Motor neuron (in vitro differentiated cells): ENCODE data around the gene RTEL1. TPM values are rescaled to one million over a fixed set of nuclear protein-coding genes. Genes with fewer than 3 reads are reported as not detected.
"Not testable (repeated sequence)": the region's sequence is repeated elsewhere in the genome, so short reads cannot be mapped to it uniquely, and the experiment has no call there.

Source experiments
- ATAC-seq, 8 experiments: fragments of 200-7000 bp; cut with Tn5 transposase; replicated peaks in 6 of 8; 2 replicates each; pipeline ENCODE4 v1.8.0; 2021; ENCODE audit warnings: mild to moderate bottlenecking in 8 of 8, moderate library complexity in 8 of 8
- H3K27ac ChIP-seq, 2 donors: fragments of 250-450 bp; sonication (Bioruptor Pico); 2 replicates each; pipeline ENCODE4 v1.9.0; 2021; ENCODE audit warnings: antibody characterized with exemption in 2 of 2, mild to moderate bottlenecking in 2 of 2, moderate library complexity in 1 of 2
- H3K4me1 ChIP-seq, 2 donors: fragments of 250-450 bp; sonication (Bioruptor Pico); replicated peaks in 1 of 2; 2 replicates each; pipeline ENCODE4 v1.6.1; 2021; ENCODE audit warnings: antibody characterized with exemption in 2 of 2, mild to moderate bottlenecking in 2 of 2, moderate library complexity in 1 of 2
- H3K4me3 ChIP-seq, 5 donors: fragments of 250-450 bp; sonication (Bioruptor Pico); 2 replicates each; pipeline ENCODE4 v1.9.0; 2021; ENCODE audit warnings: antibody characterized with exemption in 5 of 5, mild to moderate bottlenecking in 5 of 5, moderate library complexity in 4 of 5
- WGBS, 10 experiments: fragments of 450-650 bp; shearing (Covaris generic); methylation state at CpG; one replicate each; pipeline ENCODE4 v1.0.0; 2022; 5-methylcytosine and 5-hydroxymethylcytosine counted together
- in situ Hi-C, 9 experiments: fragments of 400-800 bp; cut with MboI; loops; one replicate each; pipeline ENCODE4 v1.15.0; 2021; ENCODE audit warnings: low sequenced_read_pairs in 9 of 9, low pct_unique_long_range_greater_than_20kb in 2 of 9; ENCODE audit not compliant: unreplicated experiment in 9 of 9
- total RNA-seq, 8 experiments: library from RNA; unstranded; fragments of 300-600 nt; gene quantifications; 2 replicates each; pipeline versions ENCODE4 v1.2.3 to v1.2.4, GENCODE V29; 2022

Gene RTEL1
- total RNA-seq, 8 experiments from 2014 or later: 5.9 to 30.7 (median 11.0) TPM

DNA sequence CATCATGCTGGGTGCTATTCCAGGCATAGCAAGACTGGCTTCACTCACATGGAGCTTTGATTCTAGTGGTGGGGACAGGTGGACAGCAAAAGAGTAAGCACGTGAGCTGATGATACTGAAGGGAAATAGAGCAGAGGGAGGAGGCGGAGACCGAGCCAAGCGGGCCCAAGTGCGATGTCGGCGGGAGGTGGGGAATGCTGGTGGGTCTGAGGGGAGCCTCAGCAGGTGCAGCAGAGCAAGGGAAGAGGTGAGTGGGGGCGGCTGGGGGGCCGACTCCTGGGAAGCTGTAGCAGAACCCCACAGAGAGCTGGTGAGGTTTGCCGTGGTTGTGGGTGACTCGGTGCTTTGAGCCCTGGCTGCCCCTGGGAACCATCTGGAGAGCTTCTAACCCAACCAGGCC is 10.2 kb downstream of the RTEL1 start:
- 97 to 100% methylated on average over 3 to 6 of the region's 11 CpGs; no CpG with 5 or more reads in 8 of the 10 experiments for WGBS, 10 experiments
- Histone ChIP-seq H3K4me3 (no peak overlapping the region), H3K4me1 (peaks cover 11 to 15% of the 10 kb centered on the region in 2 donors), H3K27ac (no peak overlapping the region)
- in situ Hi-C loops: no loop called here
- no peak for ATAC-seq

- H3K4me3 ChIP-seq, H3K4me1 ChIP-seq, in situ Hi-C loops, H3K27ac ChIP-seq: not testable (repeated sequence)
- 65 to 100% methylated on average over 4 to 6 of the region's 12 CpGs; no CpG with 5 or more reads in 8 of the 10 experiments for WGBS, 10 experiments
- ATAC-seq: peak in 2 of 8 experiments; percentile 59 to 73
Measured at GRCh38 chr20:63671695-63672094, 13.6 kb downstream of the RTEL1 start.

GRCh38 chr20:63672666-63673065 is 14.6 kb downstream of the RTEL1 start:
- no peak for ATAC-seq
- in situ Hi-C loops: no loop called here
- H3K4me1 ChIP-seq: no peaks in the 10 kb centered on the region
- 100% methylated on average over 7 of the region's 10 CpGs; no CpG with 5 or more reads in 9 of the 10 experiments for WGBS, 10 experiments
- no peak overlapping the region for H3K27ac ChIP-seq
- H3K4me3 ChIP-seq: no peak overlapping the region

GRCh38 chr20:63673951-63674350 is 15.8 kb downstream of the RTEL1 start:
- no peaks in the 10 kb centered on the region for H3K4me1 ChIP-seq
- H3K4me3 ChIP-seq: no peak overlapping the region
- ATAC-seq: no peak
- 78 to 100% (median 97%) methylated on average over 1 to 4 of the region's 14 CpGs; no CpG with 5 or more reads in 6 of the 10 experiments for WGBS, 10 experiments
- in situ Hi-C loops: no loop called here
- H3K27ac ChIP-seq: no peak overlapping the region

GRCh38 chr20:63675681-63676368 is 17.7 kb downstream of the RTEL1 start:
- WGBS, 10 experiments: 80 to 100% (median 100%) methylated on average over 1 to 11 of the region's 20 CpGs; no CpG with 5 or more reads in 5 of the 10 experiments
- in situ Hi-C loops: no loop called here

DNA sequence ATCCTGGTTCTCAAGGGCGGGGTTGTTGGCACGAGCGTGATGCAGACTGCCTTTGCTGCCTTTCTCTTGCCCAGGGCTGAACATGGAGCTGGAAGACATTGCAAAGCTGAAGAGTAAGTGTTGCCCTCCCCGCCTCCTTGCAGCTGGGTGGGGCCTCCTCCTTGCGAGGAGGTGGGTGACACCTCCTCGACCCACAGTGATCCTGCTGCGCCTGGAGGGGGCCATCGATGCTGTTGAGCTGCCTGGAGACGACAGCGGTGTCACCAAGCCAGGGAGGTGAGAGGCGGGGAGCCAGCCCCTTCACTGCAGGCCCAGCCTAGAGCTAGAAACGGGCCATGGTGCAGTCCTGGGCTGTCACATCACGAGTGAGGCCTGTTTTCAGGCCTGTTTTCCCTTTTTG is 20.0 kb downstream of the RTEL1 start:
- no peak for ATAC-seq
- Histone ChIP-seq H3K4me1 (no peaks in the 10 kb centered on the region), H3K4me3 (no peak overlapping the region), H3K27ac (no peak overlapping the region)
- in situ Hi-C loops: no loop called here
- 7 to 100% (median 83%) methylated on average over 2 to 5 of the region's 13 CpGs; no CpG with 5 or more reads in 6 of the 10 experiments for WGBS, 10 experiments

More at GRCh38 chr20:63675681-63676368, 17.7 kb downstream of the RTEL1 start:
- H3K4me3 ChIP-seq: no peak overlapping the region
- H3K27ac ChIP-seq: no peak overlapping the region
- H3K4me1 ChIP-seq: no peaks in the 10 kb centered on the region
- ATAC-seq: no peak

DNA sequence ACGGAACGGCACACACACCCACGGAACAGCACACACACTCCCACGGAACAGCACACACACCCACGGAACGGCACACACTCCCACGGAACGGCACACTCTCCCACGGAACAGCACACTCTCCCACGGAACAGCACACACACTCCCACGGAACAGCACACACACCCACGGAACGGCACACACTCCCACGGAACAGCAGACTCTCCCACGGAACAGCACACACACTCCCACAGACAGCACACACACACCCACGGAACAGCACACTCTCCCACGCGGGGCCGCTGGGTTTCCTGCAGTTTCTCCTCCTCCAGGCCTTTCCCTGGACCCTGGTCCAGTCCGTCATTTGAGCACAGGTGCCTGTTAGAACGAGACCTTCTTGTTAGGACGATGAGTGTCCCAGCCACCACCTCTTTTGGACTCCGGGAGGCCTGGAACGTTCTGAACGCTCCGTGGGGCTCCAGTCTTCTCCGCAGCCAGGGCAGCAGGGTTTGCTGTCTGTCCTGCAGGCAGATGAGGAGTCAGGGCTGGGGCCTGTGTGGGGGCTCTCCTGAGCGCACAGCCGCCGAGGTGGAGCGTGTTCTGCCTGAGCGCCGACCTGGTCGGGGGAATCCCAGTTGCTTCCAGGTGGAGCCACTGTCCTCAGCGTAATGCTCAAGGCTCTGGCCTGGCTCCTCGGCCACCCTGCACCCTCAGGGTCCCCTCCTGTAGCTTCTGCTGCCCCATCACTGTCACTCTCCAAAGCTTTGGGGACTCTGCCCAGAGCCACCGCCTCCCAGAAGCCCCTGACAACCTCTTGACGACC is 20.8 kb downstream of the RTEL1 start:
- Histone ChIP-seq H3K4me1 (no peaks in the 10 kb centered on the region), H3K4me3 (no peak overlapping the region), H3K27ac (no peak overlapping the region)
- no peak for ATAC-seq
- in situ Hi-C loops: no loop called here
- WGBS, 10 experiments: 93 to 100% (median 98%) methylated on average over 1 to 5 of the region's 38 CpGs; no CpG with 5 or more reads in 6 of the 10 experiments

DNA sequence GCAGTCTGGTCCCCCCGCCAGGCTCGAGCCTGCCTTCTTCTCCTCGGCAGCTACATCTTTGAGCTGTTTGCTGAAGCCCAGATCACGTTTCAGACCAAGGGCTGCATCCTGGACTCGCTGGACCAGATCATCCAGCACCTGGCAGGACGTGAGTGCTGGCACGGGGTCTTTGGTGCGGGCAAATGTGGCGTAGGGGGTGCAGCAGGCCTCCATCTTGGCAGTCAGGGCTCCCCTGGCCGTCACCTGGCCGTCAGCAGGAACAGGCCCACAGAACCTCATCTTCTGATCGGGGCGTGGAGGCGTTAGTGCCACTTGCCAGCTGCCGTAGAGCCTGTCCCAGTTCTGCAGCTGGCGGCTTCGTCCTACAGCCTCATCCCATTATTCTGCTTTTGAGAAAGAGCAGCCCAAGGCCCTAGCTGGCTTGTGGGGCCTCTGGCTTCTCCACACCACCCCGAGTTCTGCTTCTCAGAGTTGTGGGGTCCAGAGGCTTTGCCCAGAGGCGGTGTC is 21.7 kb downstream of the RTEL1 start:
- Histone ChIP-seq H3K4me3 (no peak overlapping the region), H3K27ac (peak overlapping the region in 1 of 2 donors; percentile 51), H3K4me1 (no peaks in the 10 kb centered on the region)
- WGBS, 10 experiments: 67 to 100% (median 89%) methylated on average over 1 to 9 of the region's 19 CpGs; no CpG with 5 or more reads in 4 of the 10 experiments
- no peak for ATAC-seq
- in situ Hi-C loops: no loop called here

- Histone ChIP-seq H3K4me1 (no peaks in the 10 kb centered on the region), H3K4me3 (no peak overlapping the region), H3K27ac (no peak overlapping the region)
- in situ Hi-C loops: no loop called here
- no CpG with 5 or more reads among the region's 13 CpGs for WGBS, 10 experiments
- ATAC-seq: peak in 2 of 8 experiments; percentile 9 to 12
Measured at GRCh38 chr20:63680427-63680826, 22.3 kb downstream of the RTEL1 start.

DNA sequence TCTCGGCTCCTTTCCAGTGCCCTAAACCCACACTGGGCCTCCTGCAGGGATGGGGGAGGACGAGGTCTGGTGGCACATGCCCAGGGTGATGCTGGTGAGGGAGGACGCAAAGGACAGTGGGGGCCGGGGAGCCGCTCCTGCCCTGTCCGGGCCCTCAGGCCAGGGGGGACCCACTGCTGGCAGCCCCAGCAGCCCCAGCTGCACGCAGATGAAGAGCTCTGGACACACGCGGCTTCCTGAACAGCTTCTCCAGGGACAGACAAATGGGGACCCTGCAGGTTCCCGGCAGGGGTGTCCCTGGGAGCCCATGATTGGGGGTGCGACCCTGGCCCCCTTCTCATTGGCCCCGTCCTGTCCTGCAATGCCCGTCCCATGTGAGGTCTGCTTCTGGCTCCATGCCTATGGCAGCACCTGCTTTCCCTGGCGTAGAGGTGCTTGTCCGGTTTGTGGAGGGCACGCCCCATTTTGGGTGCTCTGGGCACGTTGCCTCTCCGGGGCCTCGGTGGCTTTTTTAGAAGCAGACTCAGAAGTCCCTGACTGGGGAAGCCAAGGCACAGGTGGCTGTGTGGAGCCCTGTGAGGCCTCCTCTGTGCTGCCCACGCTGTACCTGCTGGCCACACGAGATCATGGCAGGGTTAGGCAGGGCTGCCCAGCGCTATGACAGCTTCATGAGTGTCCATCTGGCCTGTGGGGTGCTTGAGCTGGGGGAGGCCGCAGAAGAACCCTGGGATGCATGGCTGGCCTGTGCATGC is 22.9 kb downstream of the RTEL1 start:
- Histone ChIP-seq H3K4me1 (peaks cover 0 to under 1% of the 10 kb centered on the region in 2 donors), H3K27ac (no peak overlapping the region), H3K4me3 (no peak overlapping the region)
- in situ Hi-C loops: no loop called here
- ATAC-seq: peak in 3 of 8 experiments; percentile 4 to 14 (median 11)
- 93 to 100% methylated on average over 2 to 8 of the region's 23 CpGs; no CpG with 5 or more reads in 8 of the 10 experiments for WGBS, 10 experiments

DNA sequence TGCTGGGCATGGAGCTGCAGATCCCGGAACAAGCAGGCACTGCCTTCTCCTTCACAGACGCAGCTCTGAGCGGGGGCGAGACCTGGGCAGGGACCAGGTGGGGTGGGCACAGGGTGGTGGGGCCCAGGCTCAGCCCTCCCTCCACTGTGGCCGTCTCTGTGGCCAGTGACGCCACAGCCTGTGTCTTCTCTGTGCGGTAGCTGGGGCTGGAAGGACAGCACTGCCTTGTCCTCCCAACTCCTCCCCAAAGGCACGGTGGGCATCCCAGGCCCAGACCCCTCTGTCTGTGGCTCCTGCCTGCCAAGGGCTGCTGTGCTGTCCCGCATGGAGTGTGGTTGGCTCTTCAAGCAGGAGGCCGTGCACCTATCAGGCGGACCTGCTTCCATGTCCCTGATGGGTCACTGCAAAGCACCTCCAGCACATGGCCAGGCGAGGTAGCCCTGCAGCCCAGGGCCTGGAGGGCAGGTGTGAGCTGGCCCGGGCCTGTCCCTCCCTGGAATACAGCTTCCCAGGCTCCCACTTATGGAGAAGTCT is 23.6 kb downstream of the RTEL1 start:
- Histone ChIP-seq H3K4me1 (peaks cover 6 to 7% of the 10 kb centered on the region in 2 donors), H3K27ac (no peak overlapping the region), H3K4me3 (no peak overlapping the region)
- in situ Hi-C loops: no loop called here
- ATAC-seq: peak in 2 of 8 experiments; percentile 1 to 3
- WGBS, 10 experiments: 50% methylated on average over 2 of the region's 13 CpGs; no CpG with 5 or more reads in 9 of the 10 experiments

DNA sequence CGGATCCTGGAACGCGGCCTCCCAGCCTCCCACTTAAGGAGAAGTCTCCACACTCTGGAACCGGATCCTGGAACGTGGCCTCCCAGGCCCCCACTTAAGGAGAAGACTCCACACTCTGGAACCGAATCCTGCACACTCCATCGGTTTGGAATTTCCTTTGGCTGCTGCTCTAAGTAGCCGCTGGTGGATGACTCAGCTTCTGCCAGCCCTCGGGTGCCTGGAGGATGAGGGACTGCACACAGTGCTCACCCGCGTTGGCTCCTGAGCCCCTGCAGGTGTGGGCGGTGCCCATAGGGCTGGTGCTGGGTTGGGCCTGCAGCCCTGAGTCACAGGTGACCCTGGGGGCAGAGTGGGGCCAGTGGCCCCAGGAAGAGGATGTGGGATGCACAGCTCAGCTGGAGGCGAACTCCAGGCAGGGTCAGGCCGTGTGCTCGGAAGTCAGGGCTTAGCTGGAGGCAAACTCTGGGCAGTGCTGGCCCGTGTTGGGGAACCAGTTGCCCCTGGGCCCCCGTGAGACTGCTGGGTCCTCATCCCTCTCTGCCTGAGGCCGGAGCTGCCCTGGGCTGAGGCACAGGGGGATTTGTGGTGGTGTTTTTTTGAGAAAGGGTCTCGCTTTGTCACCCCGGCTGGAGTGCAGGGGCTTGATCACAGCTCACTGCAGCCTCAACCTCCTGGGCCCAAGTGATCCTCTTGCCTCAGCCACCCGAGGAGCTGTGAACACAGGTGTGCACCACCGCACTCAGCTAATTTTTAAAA is 24.4 kb downstream of the RTEL1 start:
- ATAC-seq: peak in 4 of 8 experiments; percentile 7 to 63 (median 53)
- no peak overlapping the region for H3K27ac ChIP-seq
- 21 to 92% (median 86%) methylated on average over 2 to 13 of the region's 22 CpGs; no CpG with 5 or more reads in 4 of the 10 experiments for WGBS, 10 experiments

More for the DNA sequence above, 24.4 kb downstream of the RTEL1 start:
- in situ Hi-C loops: no loop called here
- peaks cover 15 to 16% of the 10 kb centered on the region in 2 donors for H3K4me1 ChIP-seq
- H3K4me3 ChIP-seq: no peak overlapping the region
